ENCODE data around the gene SESN1.

DNA sequence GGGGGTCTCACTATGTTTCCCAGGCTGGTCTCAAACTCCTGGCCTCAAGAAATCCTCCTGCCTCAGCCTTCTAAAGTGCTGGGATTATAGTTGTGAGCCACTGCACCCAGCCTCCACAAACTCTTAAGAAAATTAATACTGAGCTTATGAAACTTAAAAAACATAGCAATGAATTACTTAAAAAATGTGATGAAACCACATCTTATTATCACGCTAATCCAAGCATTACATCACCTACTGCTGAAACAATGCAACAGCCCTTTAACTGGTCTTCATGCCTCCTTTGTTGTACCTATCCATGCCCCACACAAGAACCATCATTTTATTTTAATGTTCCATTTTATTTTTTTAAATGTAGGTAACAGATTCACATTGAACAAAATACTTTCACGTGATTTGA lies 24.9 kb downstream of the SESN1 start:
- TF ChIP-seq, protein P1, sequence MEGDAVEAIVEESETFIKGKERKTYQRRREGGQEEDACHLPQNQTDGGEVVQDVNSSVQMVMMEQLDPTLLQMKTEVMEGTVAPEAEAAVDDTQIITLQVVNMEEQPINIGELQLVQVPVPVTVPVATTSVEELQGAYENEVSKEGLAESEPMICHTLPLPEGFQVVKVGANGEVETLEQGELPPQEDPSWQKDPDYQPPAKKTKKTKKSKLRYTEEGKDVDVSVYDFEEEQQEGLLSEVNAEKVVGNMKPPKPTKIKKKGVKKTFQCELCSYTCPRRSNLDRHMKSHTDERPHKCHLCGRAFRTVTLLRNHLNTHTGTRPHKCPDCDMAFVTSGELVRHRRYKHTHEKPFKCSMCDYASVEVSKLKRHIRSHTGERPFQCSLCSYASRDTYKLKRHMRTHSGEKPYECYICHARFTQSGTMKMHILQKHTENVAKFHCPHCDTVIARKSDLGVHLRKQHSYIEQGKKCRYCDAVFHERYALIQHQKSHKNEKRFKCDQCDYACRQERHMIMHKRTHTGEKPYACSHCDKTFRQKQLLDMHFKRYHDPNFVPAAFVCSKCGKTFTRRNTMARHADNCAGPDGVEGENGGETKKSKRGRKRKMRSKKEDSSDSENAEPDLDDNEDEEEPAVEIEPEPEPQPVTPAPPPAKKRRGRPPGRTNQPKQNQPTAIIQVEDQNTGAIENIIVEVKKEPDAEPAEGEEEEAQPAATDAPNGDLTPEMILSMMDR (IDR thresholded peaks at IDR 0.05 in 4 of 5, conservative IDR thresholded peaks at IDR 0.05 in 1 of 5), result no peak
- no peak for TF ChIP-seq POLR2A (IDR thresholded peaks at IDR 0.05)
